HepG2 (cell line): ENCODE data around the gene SIRPB2. TPM values are rescaled to one million over a fixed set of nuclear protein-coding genes. Genes with fewer than 3 reads are reported as not detected.

Experiments used
- ATAC-seq: fragments of 200-7000 bp; cut with Tn5 transposase; 3 replicates; pipeline ENCODE4 v1.9.1; 2020; ENCODE audit warnings: mild to moderate bottlenecking, moderate library complexity
- BruUV-seq: library from RNA; stranded (reverse); fragments of 400-500 nt; replicated peaks from 2 replicates; lab custom pipeline; 2021; lab: Mats Ljungman, UMichigan
- CTCF ChIA-PET: fragments of 300-600 bp; formaldehyde crosslinking; extraction: SDS; loops from one replicate; lab custom pipeline; 2021; ENCODE audit warnings: low total read pairs, inconsistent platforms, low intra/inter-chr PET ratio; lab: Yijun Ruan, JAX
- POLR2A ChIA-PET: fragments of 350-600 bp; sonication (Branson Sonifier 250); formaldehyde crosslinking; loops from one replicate; lab custom pipeline; 2020; ENCODE audit warnings: antibody characterized with exemption, inconsistent platforms; lab: Yijun Ruan, JAX
- DNase-seq: peaks from one replicate; pipeline ENCODE4 v3.0.0-alpha.2; 2015; ENCODE audit warnings: low spot score
- FAIRE-seq: peaks from 3 replicates; lab custom pipeline; 2011; peaks lifted over from hg19 to GRCh38; lab: Jason Lieb, UNC
- H2AFZ ChIP-seq: one replicate; pipeline ENCODE4 v1.6.1; 2011; ENCODE audit warnings: low read length, inconsistent platforms
- H3K27ac ChIP-seq: fragments of 300-600 bp; 3 replicates; pipeline ENCODE4 v1.8.0; 2011; ENCODE audit warnings: mixed run types, mild to moderate bottlenecking, mixed read lengths, low read length, inconsistent platforms; ENCODE audit not compliant: insufficient read depth; ENCODE audit errors: extremely low read length
- H3K27me3 ChIP-seq, 2 experiments: fragments of 200-600 bp in 1 of 2; 2 replicates in 1 of 2; 3 replicates in 1 of 2; pipeline versions ENCODE4 v1.6.0 to v1.8.0; 2011; ENCODE audit warnings: low read length in 2 of 2, mild to moderate bottlenecking in 2 of 2, moderate library complexity in 2 of 2, inconsistent platforms in 1 of 2; ENCODE audit not compliant: insufficient read depth in 2 of 2, control insufficient read depth in 1 of 2
- H3K36me3 ChIP-seq, 2 experiments: fragments of 200-600 bp in 1 of 2; replicated peaks in 1 of 2; 2 replicates in 1 of 2; 3 replicates in 1 of 2; pipeline versions ENCODE4 v1.5.1 to v1.8.0; 2011; ENCODE audit warnings: low read length in 2 of 2, inconsistent platforms in 1 of 2; ENCODE audit not compliant: insufficient read depth in 2 of 2, control insufficient read depth in 1 of 2
- H3K4me1 ChIP-seq: 2 replicates; pipeline ENCODE4 v1.5.1; 2012; ENCODE audit warnings: low read length, inconsistent platforms; ENCODE audit not compliant: insufficient read depth
- H3K4me2 ChIP-seq: 2 replicates; pipeline ENCODE4 v1.6.0; 2011; ENCODE audit warnings: low read depth, low read length, inconsistent platforms
- H3K4me3 ChIP-seq, 3 experiments: fragments of 200-600 bp in 1 of 3; sonication (generic), shearing (Covaris generic) in 1 of 3; replicated peaks in 1 of 3; 2 replicates each; pipeline ENCODE4 v1.5.1; 2011 to 2016; ENCODE audit warnings: low read length in 3 of 3, inconsistent platforms in 2 of 3, low read depth in 2 of 3, mild to moderate bottlenecking in 2 of 3, control low read depth in 1 of 3, mixed read lengths in 1 of 3; ENCODE audit not compliant: insufficient read depth in 1 of 3
- H3K79me2 ChIP-seq: one replicate; pipeline ENCODE4 v1.6.1; 2011; ENCODE audit warnings: low read length, inconsistent platforms; ENCODE audit not compliant: insufficient read depth
- H3K9ac ChIP-seq: 2 replicates; pipeline ENCODE4 v1.6.0; 2011; ENCODE audit warnings: mild to moderate bottlenecking, low read depth, low read length, inconsistent platforms; ENCODE audit not compliant: insufficient read depth
- H3K9me3 ChIP-seq: 2 replicates; pipeline ENCODE4 v1.5.1; 2012; ENCODE audit warnings: mild to moderate bottlenecking, low read length
- H4K20me1 ChIP-seq: 2 replicates; pipeline ENCODE4 v1.6.0; 2011; ENCODE audit warnings: inconsistent platforms, mild to moderate bottlenecking, low read length, moderate library complexity; ENCODE audit not compliant: insufficient read depth
- GABPB1 ChIP-seq: IDR thresholded peaks from 2 replicates; pipeline ENCODE4 v1.6.1; 2016; ENCODE audit warnings: mild to moderate bottlenecking, missing genetic modification reagents, moderate library complexity, missing compliant biosample characterization
- NFKBIZ ChIP-seq: IDR thresholded peaks from 2 replicates; pipeline ENCODE4 v1.6.1; 2018; ENCODE audit warnings: missing genetic modification reagents, missing compliant biosample characterization
- NONO ChIP-seq, 2 experiments: fragments of 450-650 bp in 1 of 2; sonication (generic) in 1 of 2; formaldehyde crosslinking in 1 of 2; IDR thresholded peaks in 1 of 2; conservative IDR thresholded peaks in 1 of 2; 2 replicates each; pipeline versions ENCODE4 v1.6.1 to v1.8.0; 2017 to 2022; ENCODE audit warnings: mild to moderate bottlenecking in 1 of 2, missing genetic modification reagents in 1 of 2, moderate library complexity in 1 of 2
- RFXAP ChIP-seq: sonication (generic); formaldehyde crosslinking; IDR thresholded peaks from 2 replicates; pipeline ENCODE4 v1.4.0; 2020; ENCODE audit warnings: missing genetic modification reagents, borderline replicate concordance
- TCF7L2 ChIP-seq: IDR thresholded peaks from 2 replicates; pipeline ENCODE4 v1.6.1; 2011; ENCODE audit warnings: mild to moderate bottlenecking, low read depth, low read length, moderate library complexity
- YEATS4 ChIP-seq: sonication (generic); formaldehyde crosslinking; IDR thresholded peaks from 2 replicates; pipeline ENCODE4 v1.4.0; 2020; ENCODE audit warnings: missing genetic modification reagents, borderline replicate concordance
- ZKSCAN1 ChIP-seq: fragments of 150-350 bp; IDR thresholded peaks from 2 replicates; pipeline ENCODE4 v1.6.1; 2014; ENCODE audit warnings: low read length
- ZNF180 ChIP-seq: sonication (generic); formaldehyde crosslinking; IDR thresholded peaks from 2 replicates; pipeline ENCODE4 v1.4.0; 2020; ENCODE audit warnings: low read depth, missing genetic modification reagents, borderline replicate concordance
- ZNF33B ChIP-seq: sonication (generic); formaldehyde crosslinking; IDR thresholded peaks from 2 replicates; pipeline ENCODE4 v1.5.1; 2020; ENCODE audit warnings: mild to moderate bottlenecking, missing genetic modification reagents
- WGBS: methylation state at CpG from one replicate; pipeline ENCODE4 v1.1.6; 2017; ENCODE audit warnings: low lambda C conversion rate; 5-methylcytosine and 5-hydroxymethylcytosine counted together
- in situ Hi-C: cut with HindIII; loops from 2 replicates; pipeline ENCODE4 v1.10.0; 2017; ENCODE audit warnings: low pct_unique_long_range_greater_than_20kb; ENCODE audit not compliant: extremely low pct_ligation_motif_present
- intact Hi-C: fragments of 100-400 bp; cut with micrococcal nuclease; formaldehyde crosslinking; loops from one replicate; pipeline ENCODE4 v1.10.0; 2022; ENCODE audit not compliant: unreplicated experiment
- polyA plus RNA-seq, 8 experiments: library from polyadenylated mRNA; depleted of rRNA in 3 of 8; stranded (reverse) in 7 of 8; unstranded in 1 of 8; fragments of >200 nt; fragmentation: Illumina TruSeq in 4 of 8; extraction: Trizol in 4 of 8; gene quantifications; 2 replicates each; pipeline versions ENCODE4 v1.2.1 to v1.2.3, GENCODE V29; 2011 to 2016; ENCODE audit warnings: low read depth in 4 of 8, missing spikeins in 1 of 8, mixed read lengths in 1 of 8; ENCODE audit not compliant: insufficient read depth in 1 of 8
- total RNA-seq, 5 experiments: library from RNA; depleted of rRNA; stranded (reverse); fragments of >200 nt; fragmentation: Illumina TruSeq; extraction: Trizol; gene quantifications; 2 replicates each; pipeline ENCODE4 v1.2.3, GENCODE V29; 2016; ENCODE audit warnings: low read depth in 1 of 5
- TF ChIP-seq, protein P1 (sequence below): sonication (generic); formaldehyde crosslinking; IDR thresholded peaks from 2 replicates; pipeline ENCODE4 v1.4.0; 2020; ENCODE audit warnings: mild to moderate bottlenecking, low read depth, missing genetic modification reagents
- TF ChIP-seq, protein P2 (sequence below): sonication (generic); formaldehyde crosslinking; IDR thresholded peaks from 2 replicates; pipeline ENCODE4 v1.5.0; 2020; ENCODE audit warnings: missing genetic modification reagents, mild to moderate bottlenecking, borderline replicate concordance

The SIRPB2 gene
- total and polyA plus RNA-seq, 2 of the 13 experiments (the other 11 are each of a cell fraction or from before 2014, with no cell fraction given): not detected

DNA sequence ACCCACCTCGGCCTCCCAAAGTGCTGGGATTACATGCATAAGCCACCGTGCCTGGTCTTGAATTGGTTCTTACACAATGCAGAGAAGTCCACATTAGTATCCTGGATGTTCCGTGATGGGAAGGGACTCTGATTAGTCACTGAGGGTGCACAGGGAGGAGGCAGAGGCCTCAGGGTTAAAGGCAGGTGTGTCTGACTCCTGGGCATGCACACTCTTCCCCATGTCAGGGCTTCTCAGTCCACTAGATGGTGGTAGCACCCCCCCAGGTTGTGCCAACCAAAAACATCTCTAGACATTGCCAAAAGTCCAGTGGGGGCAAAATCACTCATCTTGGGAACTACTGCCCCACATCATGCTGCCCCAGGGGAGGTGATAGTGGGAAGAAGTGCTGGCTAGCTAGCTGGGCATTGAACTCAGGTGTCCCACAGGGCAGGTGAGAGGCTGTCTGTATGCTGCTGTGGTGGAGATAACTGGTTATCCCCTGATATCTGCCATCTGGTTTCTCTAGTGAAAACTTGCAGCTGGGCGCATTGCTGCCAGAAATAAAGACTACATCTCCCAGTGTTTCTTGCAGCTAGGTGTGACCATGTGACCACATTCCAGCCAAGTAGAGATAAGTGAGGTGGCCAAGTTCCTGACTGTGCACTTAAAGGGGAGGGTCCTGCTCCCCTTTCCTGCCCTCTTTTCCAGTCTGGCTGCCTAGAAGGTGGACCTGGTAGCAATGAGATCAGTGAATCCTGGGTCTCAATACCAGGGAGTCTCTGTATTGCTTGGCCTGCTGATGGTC lies 16.2 kb downstream of the SIRPB2 start (continued):
- no peak for TF ChIP-seq RFXAP (CRISPR knock-in tag)
- no peak for TF ChIP-seq NONO (IDR thresholded peaks at IDR 0.05)
- TF ChIP-seq NONO (CRISPR knock-in tag; conservative IDR thresholded peaks at IDR 0.05): no peak
- TF ChIP-seq, protein P1, sequence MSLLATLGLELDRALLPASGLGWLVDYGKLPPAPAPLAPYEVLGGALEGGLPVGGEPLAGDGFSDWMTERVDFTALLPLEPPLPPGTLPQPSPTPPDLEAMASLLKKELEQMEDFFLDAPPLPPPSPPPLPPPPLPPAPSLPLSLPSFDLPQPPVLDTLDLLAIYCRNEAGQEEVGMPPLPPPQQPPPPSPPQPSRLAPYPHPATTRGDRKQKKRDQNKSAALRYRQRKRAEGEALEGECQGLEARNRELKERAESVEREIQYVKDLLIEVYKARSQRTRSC (CRISPR knock-in tag): no peak
- TF ChIP-seq, protein P2, sequence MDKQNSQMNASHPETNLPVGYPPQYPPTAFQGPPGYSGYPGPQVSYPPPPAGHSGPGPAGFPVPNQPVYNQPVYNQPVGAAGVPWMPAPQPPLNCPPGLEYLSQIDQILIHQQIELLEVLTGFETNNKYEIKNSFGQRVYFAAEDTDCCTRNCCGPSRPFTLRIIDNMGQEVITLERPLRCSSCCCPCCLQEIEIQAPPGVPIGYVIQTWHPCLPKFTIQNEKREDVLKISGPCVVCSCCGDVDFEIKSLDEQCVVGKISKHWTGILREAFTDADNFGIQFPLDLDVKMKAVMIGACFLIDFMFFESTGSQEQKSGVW (CRISPR knock-in tag): no peak
- TF ChIP-seq NFKBIZ: no peak
- TF ChIP-seq ZNF33B (CRISPR knock-in tag): no peak
- TF ChIP-seq YEATS4 (CRISPR knock-in tag): no peak
- TF ChIP-seq ZNF180 (CRISPR knock-in tag): no peak
- TF ChIP-seq GABPB1 (CRISPR knock-in tag): no peak

DNA sequence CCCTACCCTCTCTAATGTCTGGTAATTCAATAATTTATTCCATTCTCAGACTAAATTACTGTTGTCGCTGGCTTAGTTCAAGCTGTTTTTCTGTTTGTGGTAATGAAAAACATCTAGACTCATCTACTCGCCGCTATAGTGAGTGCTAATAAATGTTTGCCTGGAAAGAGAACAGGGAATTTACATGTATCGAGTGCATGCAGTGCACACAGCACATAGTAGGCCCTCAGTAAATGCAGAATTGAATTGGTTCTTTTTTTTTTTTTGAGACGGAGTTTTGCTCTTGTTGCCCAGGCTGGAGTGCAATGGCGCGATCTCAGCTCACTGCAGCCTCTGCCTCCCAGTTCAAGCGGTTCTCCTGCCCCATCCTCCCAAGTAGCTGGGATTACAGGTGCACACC lies 16.9 kb downstream of the SIRPB2 start:
- no peak for FAIRE-seq
- H3K36me3 ChIP-seq: no peaks in the 10 kb centered on the region
- H3K27me3 ChIP-seq: peaks cover 4 to 30% of the 10 kb centered on the region in 2 experiments; a peak in 1 of 5 replicates
- intact Hi-C loops: loop anchor here (5.0 kb wide), 1 partner anchor 37 kb away; no protein-coding TSS in a partner anchor
- no peak overlapping the region for H3K9ac ChIP-seq
- no peaks in the 10 kb centered on the region for H4K20me1 ChIP-seq
- DNase-seq: no peak
- WGBS: 75% methylated on average over 8 of the region's 8 CpGs
- no peak overlapping the region for H3K4me2 ChIP-seq
- in situ Hi-C loops: no loop called here
- H3K79me2 ChIP-seq: no peaks in the 10 kb centered on the region
- POLR2A ChIA-PET: interaction anchor here (1.1 kb wide), 1 partner anchor 148 kb away, joined by 3 read pairs; no protein-coding TSS in a partner anchor
- no peaks in the 10 kb centered on the region for H3K9me3 ChIP-seq
- no TSS peak for BruUV-seq
- CTCF ChIA-PET: no interaction called here
- no peak overlapping the region for H3K4me3 ChIP-seq
- H3K4me1 ChIP-seq: peaks cover 31% of the 10 kb centered on the region
- no peak overlapping the region for H3K27ac ChIP-seq
- H2AFZ ChIP-seq: no peak overlapping the region
- ATAC-seq: no peak
- TF ChIP-seq ZKSCAN1 (peak; percentile 59; the same call in 1 of the 2 replicates), TCF7L2 (no peak)
